Smooth muscle cell (in vitro differentiated cells): ENCODE measurements around the gene KCNG2. TPM values are rescaled to one million over a fixed set of nuclear protein-coding genes. Genes with fewer than 3 reads are reported as not detected.

ENCODE experiments used
- DNase-seq: peaks from one replicate; lab custom pipeline; 2025; ENCODE audit not compliant: unreplicated experiment; lab: John Stamatoyannopoulos, UW
- H2AFZ ChIP-seq: fragments of 200-600 bp; sonication (generic); 2 replicates; pipeline ENCODE4 v1.6.0; 2016; ENCODE audit warnings: antibody characterized with exemption, low read depth, mild to moderate bottlenecking
- H3F3A ChIP-seq: fragments of 200-600 bp; sonication (generic); 2 replicates; pipeline ENCODE4 v1.6.0; 2017; ENCODE audit warnings: antibody characterized with exemption, low read depth
- H3K27ac ChIP-seq: fragments of 200-600 bp; sonication (generic); 2 replicates; pipeline ENCODE4 v1.5.1; 2016; ENCODE audit warnings: low read depth, mild to moderate bottlenecking
- H3K27me3 ChIP-seq: fragments of 200-600 bp; sonication (generic); 2 replicates; pipeline ENCODE4 v1.6.1; 2016; ENCODE audit warnings: low read depth, mild to moderate bottlenecking
- H3K36me3 ChIP-seq: fragments of 200-600 bp; sonication (generic); 2 replicates; pipeline ENCODE4 v1.5.1; 2016; ENCODE audit warnings: low read depth
- H3K4me1 ChIP-seq: fragments of 200-600 bp; sonication (generic); 2 replicates; pipeline ENCODE4 v1.5.1; 2016; ENCODE audit warnings: low read depth
- H3K4me2 ChIP-seq: fragments of 200-600 bp; sonication (generic); 2 replicates; pipeline ENCODE4 v1.6.0; 2016; ENCODE audit warnings: mild to moderate bottlenecking
- H3K4me3 ChIP-seq: fragments of 200-600 bp; sonication (generic); 2 replicates; pipeline ENCODE4 v1.5.1; 2016; ENCODE audit warnings: mild to moderate bottlenecking
- H3K79me2 ChIP-seq: fragments of 200-600 bp; sonication (generic); 2 replicates; pipeline ENCODE4 v1.6.0; 2016; ENCODE audit warnings: low read depth, mild to moderate bottlenecking
- H3K9ac ChIP-seq: fragments of 200-600 bp; sonication (generic); 2 replicates; pipeline ENCODE4 v1.6.0; 2016; ENCODE audit warnings: low read depth
- H3K9me3 ChIP-seq: fragments of 200-600 bp; sonication (generic); replicated peaks from 2 replicates; pipeline ENCODE4 v1.5.1; 2016; ENCODE audit warnings: low read depth
- H4K20me1 ChIP-seq: fragments of 200-600 bp; sonication (generic); 2 replicates; pipeline ENCODE4 v1.6.0; 2016; ENCODE audit warnings: low read depth
- WGBS: methylation state at CpG from one replicate; pipeline ENCODE4 v1.1.7; 2016; ENCODE audit warnings: low lambda C conversion rate; 5-methylcytosine and 5-hydroxymethylcytosine counted together
- polyA plus RNA-seq: library from polyadenylated mRNA; unstranded; fragments of >200 nt; fragmentation: Nextera tagmentation; extraction: Ambion mirVana; gene quantifications from 2 replicates; pipeline ENCODE4 v1.2.1, GENCODE V29; 2016
- total RNA-seq: library from RNA; depleted of rRNA; stranded (reverse); fragments of >200 nt; gene quantifications from 2 replicates; pipeline ENCODE4 v1.2.3, GENCODE V29; 2014
- TF ChIP-seq, protein P1 (sequence below): fragments of 200-600 bp; sonication (generic); IDR thresholded peaks from 2 replicates; pipeline ENCODE4 v1.5.1; 2017; ENCODE audit warnings: borderline replicate concordance, mild to moderate bottlenecking, antibody characterized with exemption; ENCODE audit not compliant: insufficient read depth, poor library complexity, severe bottlenecking

KCNG2 gene
- total and polyA plus RNA-seq, 2 experiments from 2014 or later = 0.17 TPM; not detected in 1

DNA sequence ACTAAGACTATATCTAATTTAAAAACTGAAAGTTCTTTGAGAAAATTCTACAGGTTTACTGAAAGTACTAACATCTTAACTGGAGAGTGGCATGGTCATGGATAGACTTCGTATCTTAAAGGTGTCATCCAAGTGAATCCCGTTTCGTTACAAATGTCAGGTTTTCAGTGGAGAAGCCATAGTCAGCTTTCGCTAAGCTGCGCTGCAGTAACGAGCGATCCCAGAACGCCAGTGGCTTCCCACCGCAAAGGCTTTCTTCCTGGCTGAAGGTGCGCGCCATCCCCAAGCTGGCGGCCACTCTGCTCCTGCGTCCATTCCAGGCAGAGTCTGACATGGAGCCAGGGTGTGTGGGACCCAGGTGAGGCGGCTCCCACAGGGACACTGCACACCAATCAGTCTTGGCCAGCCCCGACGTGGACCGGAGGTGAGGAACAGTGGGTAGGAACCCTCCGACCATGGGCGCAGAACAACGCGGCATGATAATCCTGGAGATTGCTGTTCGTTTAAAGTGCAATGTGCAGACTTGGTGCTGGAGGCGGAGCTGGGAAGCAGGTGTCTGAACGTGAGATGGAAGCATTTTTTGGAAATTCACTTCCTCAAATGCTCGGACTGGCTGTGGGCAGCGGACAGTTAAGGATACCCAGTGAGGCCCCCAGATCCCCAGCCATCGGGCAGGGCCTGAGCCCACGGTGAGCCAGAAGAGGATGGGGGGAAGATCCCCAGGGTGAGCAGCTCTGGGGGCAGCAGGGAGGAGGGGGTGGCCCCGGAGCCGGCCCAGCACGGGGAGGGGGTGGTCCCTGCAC, 27.8 kb upstream of the KCNG2 start:
- H3F3A ChIP-seq = no peaks in the 10 kb centered on the region
- H3K9ac ChIP-seq = no peak overlapping the region
- DNase-seq = no peak
- H3K79me2 ChIP-seq = no peaks in the 10 kb centered on the region
- H3K9me3 ChIP-seq = peaks cover 4% of the 10 kb centered on the region
- 91% methylated on average over 26 of the region's 31 CpGs for WGBS
- no peak overlapping the region for H3K4me2 ChIP-seq
- H3K4me1 ChIP-seq = no peaks in the 10 kb centered on the region
- no peaks in the 10 kb centered on the region for H4K20me1 ChIP-seq
- H3K36me3 ChIP-seq = no peaks in the 10 kb centered on the region
- H2AFZ ChIP-seq = no peak overlapping the region
- H3K27me3 ChIP-seq = no peaks in the 10 kb centered on the region
- TF ChIP-seq, protein P1, sequence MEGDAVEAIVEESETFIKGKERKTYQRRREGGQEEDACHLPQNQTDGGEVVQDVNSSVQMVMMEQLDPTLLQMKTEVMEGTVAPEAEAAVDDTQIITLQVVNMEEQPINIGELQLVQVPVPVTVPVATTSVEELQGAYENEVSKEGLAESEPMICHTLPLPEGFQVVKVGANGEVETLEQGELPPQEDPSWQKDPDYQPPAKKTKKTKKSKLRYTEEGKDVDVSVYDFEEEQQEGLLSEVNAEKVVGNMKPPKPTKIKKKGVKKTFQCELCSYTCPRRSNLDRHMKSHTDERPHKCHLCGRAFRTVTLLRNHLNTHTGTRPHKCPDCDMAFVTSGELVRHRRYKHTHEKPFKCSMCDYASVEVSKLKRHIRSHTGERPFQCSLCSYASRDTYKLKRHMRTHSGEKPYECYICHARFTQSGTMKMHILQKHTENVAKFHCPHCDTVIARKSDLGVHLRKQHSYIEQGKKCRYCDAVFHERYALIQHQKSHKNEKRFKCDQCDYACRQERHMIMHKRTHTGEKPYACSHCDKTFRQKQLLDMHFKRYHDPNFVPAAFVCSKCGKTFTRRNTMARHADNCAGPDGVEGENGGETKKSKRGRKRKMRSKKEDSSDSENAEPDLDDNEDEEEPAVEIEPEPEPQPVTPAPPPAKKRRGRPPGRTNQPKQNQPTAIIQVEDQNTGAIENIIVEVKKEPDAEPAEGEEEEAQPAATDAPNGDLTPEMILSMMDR = no peak
- no peak overlapping the region for H3K27ac ChIP-seq
- H3K4me3 ChIP-seq = no peak overlapping the region

DNA sequence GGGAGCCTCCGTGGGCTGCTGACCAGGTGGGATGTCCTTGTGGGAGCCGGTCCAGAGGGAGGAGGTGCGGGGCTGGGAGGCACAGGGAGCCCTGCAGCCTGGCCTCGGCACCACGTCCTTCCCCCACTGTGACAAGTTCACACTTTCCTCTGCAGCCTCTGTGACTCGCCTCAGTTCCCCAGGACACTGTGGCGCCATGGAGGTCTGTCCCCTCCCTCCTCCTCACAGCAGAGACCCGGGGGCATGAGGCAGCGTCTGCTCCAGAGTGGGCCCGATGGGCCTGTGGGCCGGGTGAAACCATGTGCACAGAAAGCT, 27.3 kb upstream of the KCNG2 start:
- no peak overlapping the region for H3K4me2 ChIP-seq
- WGBS = 84% methylated on average over 6 of the region's 11 CpGs
- no peaks in the 10 kb centered on the region for H3F3A ChIP-seq
- no peaks in the 10 kb centered on the region for H3K27me3 ChIP-seq
- H3K9me3 ChIP-seq = peaks cover 4% of the 10 kb centered on the region
- no peak overlapping the region for H3K4me3 ChIP-seq
- no peaks in the 10 kb centered on the region for H3K4me1 ChIP-seq
- H2AFZ ChIP-seq = no peak overlapping the region
- no peaks in the 10 kb centered on the region for H3K36me3 ChIP-seq
- H3K9ac ChIP-seq = no peak overlapping the region
- no peaks in the 10 kb centered on the region for H4K20me1 ChIP-seq
- H3K27ac ChIP-seq = no peak overlapping the region
- no peak for DNase-seq
- TF ChIP-seq, protein P1 = no peak
- no peaks in the 10 kb centered on the region for H3K79me2 ChIP-seq

DNA sequence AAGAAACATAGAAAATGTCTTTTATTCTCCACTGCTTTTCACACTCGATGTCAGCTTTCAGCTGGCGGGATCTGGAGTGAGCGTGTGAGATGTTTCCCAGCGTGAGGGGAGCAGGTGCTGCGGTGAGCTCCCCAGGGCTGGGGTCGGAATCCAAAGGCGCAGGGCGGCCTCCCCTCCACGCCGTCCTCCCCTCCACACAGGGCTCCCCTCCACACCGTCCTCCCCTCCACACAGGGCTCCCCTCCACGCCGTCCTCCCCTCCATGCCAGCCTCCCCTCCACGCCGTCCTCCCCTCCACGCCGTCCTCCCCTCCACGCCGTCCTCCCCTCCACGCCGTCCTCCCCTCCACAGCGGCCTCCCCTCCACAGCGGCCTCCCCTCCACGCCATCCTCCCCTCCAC, 26.9 kb upstream of the KCNG2 start:
- no peak overlapping the region for H3K27ac ChIP-seq
- TF ChIP-seq, protein P1 = no peak
- no peak overlapping the region for H2AFZ ChIP-seq
- no peaks in the 10 kb centered on the region for H3F3A ChIP-seq
- H3K36me3 ChIP-seq = no peaks in the 10 kb centered on the region
- no peaks in the 10 kb centered on the region for H3K27me3 ChIP-seq
- peaks cover 4% of the 10 kb centered on the region for H3K9me3 ChIP-seq
- no peak overlapping the region for H3K4me2 ChIP-seq
- no peak overlapping the region for H3K4me3 ChIP-seq
- WGBS = 89% methylated on average over 6 of the region's 24 CpGs
- no peaks in the 10 kb centered on the region for H3K4me1 ChIP-seq
- no peak for DNase-seq
- H4K20me1 ChIP-seq = no peaks in the 10 kb centered on the region
- no peak overlapping the region for H3K9ac ChIP-seq
- H3K79me2 ChIP-seq = no peaks in the 10 kb centered on the region
